ENCODE data around the gene LRRFIP2.

The LRRFIP2 gene

DNA sequence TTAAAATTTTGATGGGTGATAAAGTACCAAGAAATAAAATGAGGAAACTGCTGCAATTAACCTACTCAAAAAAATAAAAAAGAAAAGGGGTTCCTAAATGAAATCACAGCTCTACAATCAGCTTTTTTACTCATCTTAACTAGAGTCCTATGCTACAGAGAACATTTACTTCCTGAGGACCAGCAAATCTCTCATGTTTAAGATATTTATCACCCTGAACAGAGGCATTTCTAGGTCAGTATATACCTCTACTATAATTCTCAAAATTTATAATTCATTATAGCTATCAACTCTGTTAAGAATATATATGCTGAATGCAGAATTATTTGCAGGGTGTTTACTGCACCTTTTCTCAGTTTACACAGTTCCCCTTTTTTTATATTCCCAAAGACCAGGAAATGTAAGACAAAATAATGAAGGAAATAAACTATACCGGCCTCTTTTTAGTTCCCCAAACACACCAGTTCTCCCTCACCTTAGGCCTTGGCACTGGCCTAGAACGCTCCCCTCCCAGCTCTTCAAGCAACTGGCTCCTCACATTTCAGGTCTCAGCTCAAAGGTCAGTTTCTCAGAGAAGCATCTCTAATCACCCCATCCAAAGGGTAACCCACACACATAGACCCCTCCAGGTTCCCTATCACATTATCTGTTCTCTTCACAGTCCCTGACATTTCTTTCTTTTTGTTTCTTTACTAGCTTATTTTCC lies 71.1 kb downstream of the LRRFIP2 start:
- no peak overlapping the region for H2BK120ac ChIP-seq (ENCODE audit: low read depth, low read length)
- H3K4me3 ChIP-seq (ENCODE audit: low read length in 2 of 2) = no peak overlapping the region
- no peak overlapping the region for H3K23ac ChIP-seq (ENCODE audit: low read depth, low read length, poor library complexity)
- no peak overlapping the region for H4K8ac ChIP-seq (ENCODE audit: low read depth, low read length)
- H3K4ac ChIP-seq (ENCODE audit: low read length) = no peak overlapping the region
- no peak for DNase-seq (ENCODE audit: low spot score)
- no peak overlapping the region for H2BK5ac ChIP-seq (ENCODE audit: low read length)
- no CpG with 5 or more reads among the region's 2 CpGs for WGBS, 2 donors (ENCODE audit: extremely low coverage in 2 of 2, insufficient read length in 2 of 2, insufficient replicate concordance in 1 of 2)
- H3K9ac ChIP-seq (ENCODE audit: low read depth, low read length, poor library complexity) = no peak overlapping the region
- H3K4me2 ChIP-seq (ENCODE audit: insufficient read depth, low read length, poor library complexity, severe bottlenecking) = no peak overlapping the region
- no peak overlapping the region for H2AFZ ChIP-seq (ENCODE audit: low read length)
- H2AK5ac ChIP-seq (ENCODE audit: low read depth, low read length) = no peak overlapping the region
- H3K79me1 ChIP-seq (ENCODE audit: low read depth, low read length) = no peaks in the 10 kb centered on the region
- H3K27ac ChIP-seq (replicated peaks; ENCODE audit: low read length) = no peak overlapping the region
- no peak overlapping the region for H3K18ac ChIP-seq (ENCODE audit: low read length)
- H3K36me3 ChIP-seq (replicated peaks in 1 of 2; ENCODE audit: control insufficient read depth in 2 of 2, insufficient read depth in 2 of 2, low read length in 2 of 2) = no peaks in the 10 kb centered on the region
- no peak overlapping the region for H3K14ac ChIP-seq (ENCODE audit: low read length)
- no peak overlapping the region for H2BK12ac ChIP-seq (ENCODE audit: low read length)
- no peak overlapping the region for H2BK15ac ChIP-seq (ENCODE audit: low read length)
- H3K9me3 ChIP-seq (replicated peaks in 1 of 2; ENCODE audit: control insufficient read depth in 2 of 2, insufficient read depth in 1 of 2, low read depth in 1 of 2, low read length in 2 of 2) = no peaks in the 10 kb centered on the region
- H3K4me1 ChIP-seq (ENCODE audit: control insufficient read depth in 2 of 2, insufficient read depth in 1 of 2, low read depth in 1 of 2, low read length in 2 of 2) = no peaks in the 10 kb centered on the region
- H4K91ac ChIP-seq (ENCODE audit: low read depth, low read length, poor library complexity) = no peak overlapping the region
- H3K27me3 ChIP-seq (ENCODE audit: control insufficient read depth in 3 of 3, insufficient read depth in 3 of 3, low read depth in 1 of 3, low read length in 3 of 3) = no peaks in the 10 kb centered on the region

GRCh38 chr3:37100411-37100810 lies 74.0 kb downstream of the LRRFIP2 start:
- H2BK12ac ChIP-seq (ENCODE audit: low read length) = no peak overlapping the region
- H2BK5ac ChIP-seq (ENCODE audit: low read length) = no peak overlapping the region
- no peak overlapping the region for H3K4me2 ChIP-seq (ENCODE audit: insufficient read depth, low read length, poor library complexity, severe bottlenecking)
- DNase-seq (ENCODE audit: low spot score) = no peak
- H3K9me3 ChIP-seq (replicated peaks in 1 of 2; ENCODE audit: control insufficient read depth in 2 of 2, insufficient read depth in 1 of 2, low read depth in 1 of 2, low read length in 2 of 2) = no peaks in the 10 kb centered on the region
- H2AK5ac ChIP-seq (ENCODE audit: low read depth, low read length) = no peak overlapping the region
- no peak overlapping the region for H3K4me3 ChIP-seq (ENCODE audit: low read length in 2 of 2)
- H2BK120ac ChIP-seq (ENCODE audit: low read depth, low read length) = no peak overlapping the region
- H2AFZ ChIP-seq (ENCODE audit: low read length) = no peak overlapping the region
- no peak overlapping the region for H3K14ac ChIP-seq (ENCODE audit: low read length)
- peaks cover 0 to under 1% of the 10 kb centered on the region in 2 donors for H3K36me3 ChIP-seq (replicated peaks in 1 of 2; ENCODE audit: control insufficient read depth in 2 of 2, insufficient read depth in 2 of 2, low read length in 2 of 2)
- H2BK15ac ChIP-seq (ENCODE audit: low read length) = no peak overlapping the region
- H3K4me1 ChIP-seq (ENCODE audit: control insufficient read depth in 2 of 2, insufficient read depth in 1 of 2, low read depth in 1 of 2, low read length in 2 of 2) = peaks cover 0 to 12% of the 10 kb centered on the region in 2 donors
- H4K91ac ChIP-seq (ENCODE audit: low read depth, low read length, poor library complexity) = no peak overlapping the region
- no peaks in the 10 kb centered on the region for H3K27me3 ChIP-seq (ENCODE audit: control insufficient read depth in 3 of 3, insufficient read depth in 3 of 3, low read depth in 1 of 3, low read length in 3 of 3)
- no peak overlapping the region for H3K9ac ChIP-seq (ENCODE audit: low read depth, low read length, poor library complexity)
- no peak overlapping the region for H4K8ac ChIP-seq (ENCODE audit: low read depth, low read length)
- no CpG with 5 or more reads among the region's 1 CpG for WGBS, 2 donors (ENCODE audit: extremely low coverage in 2 of 2, insufficient read length in 2 of 2, insufficient replicate concordance in 1 of 2)
- no peaks in the 10 kb centered on the region for H3K79me1 ChIP-seq (ENCODE audit: low read depth, low read length)
- no peak overlapping the region for H3K4ac ChIP-seq (ENCODE audit: low read length)
- no peak overlapping the region for H3K23ac ChIP-seq (ENCODE audit: low read depth, low read length, poor library complexity)
- no peak overlapping the region for H3K18ac ChIP-seq (ENCODE audit: low read length)
- no peak overlapping the region for H3K27ac ChIP-seq (replicated peaks; ENCODE audit: low read length)

DNA sequence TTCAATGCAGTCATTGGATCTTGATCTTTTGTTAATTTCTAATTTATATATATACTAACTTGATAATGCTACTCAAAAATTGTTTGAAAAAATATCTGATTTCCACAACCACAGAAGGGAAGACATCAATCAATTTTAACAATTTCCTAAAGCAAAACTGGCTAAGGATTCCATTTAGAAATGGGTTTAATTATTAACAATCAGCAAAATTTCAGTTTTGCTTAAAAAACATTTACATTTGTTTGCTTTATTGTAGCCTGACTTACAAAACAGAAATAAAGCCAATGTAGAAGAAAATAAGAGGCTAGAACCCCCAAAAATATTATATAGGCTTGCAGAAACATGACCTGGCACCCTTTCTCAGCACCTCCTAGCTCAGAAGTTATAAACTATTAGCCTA lies 74.9 kb downstream of the LRRFIP2 start:
- Histone ChIP-seq H3K9ac (ENCODE audit: low read depth, low read length, poor library complexity) (no peak overlapping the region), H3K4ac (ENCODE audit: low read length) (no peak overlapping the region), H2BK5ac (ENCODE audit: low read length) (no peak overlapping the region), H2BK15ac (ENCODE audit: low read length) (no peak overlapping the region), H2BK12ac (ENCODE audit: low read length) (no peak overlapping the region), H4K91ac (ENCODE audit: low read depth, low read length, poor library complexity) (no peak overlapping the region), H2AFZ (ENCODE audit: low read length) (no peak overlapping the region), H3K4me2 (ENCODE audit: insufficient read depth, low read length, poor library complexity, severe bottlenecking) (no peak overlapping the region), H3K23ac (ENCODE audit: low read depth, low read length, poor library complexity) (no peak overlapping the region), H3K36me3 (replicated peaks in 1 of 2; ENCODE audit: control insufficient read depth in 2 of 2, insufficient read depth in 2 of 2, low read length in 2 of 2) (peaks cover 0 to 8% of the 10 kb centered on the region in 2 donors), H2BK120ac (ENCODE audit: low read depth, low read length) (no peak overlapping the region), H3K18ac (ENCODE audit: low read length) (no peak overlapping the region), H3K9me3 (replicated peaks in 1 of 2; ENCODE audit: control insufficient read depth in 2 of 2, insufficient read depth in 1 of 2, low read depth in 1 of 2, low read length in 2 of 2) (no peaks in the 10 kb centered on the region), H3K27me3 (ENCODE audit: control insufficient read depth in 3 of 3, insufficient read depth in 3 of 3, low read depth in 1 of 3, low read length in 3 of 3) (no peaks in the 10 kb centered on the region), H3K27ac (replicated peaks; ENCODE audit: low read length) (no peak overlapping the region), H3K4me3 (ENCODE audit: low read length in 2 of 2) (no peak overlapping the region), H3K4me1 (ENCODE audit: control insufficient read depth in 2 of 2, insufficient read depth in 1 of 2, low read depth in 1 of 2, low read length in 2 of 2) (peaks cover 0 to 12% of the 10 kb centered on the region in 2 donors), H2AK5ac (ENCODE audit: low read depth, low read length) (no peak overlapping the region), H3K14ac (ENCODE audit: low read length) (no peak overlapping the region), H4K8ac (ENCODE audit: low read depth, low read length) (no peak overlapping the region), H3K79me1 (ENCODE audit: low read depth, low read length) (no peaks in the 10 kb centered on the region)
- no peak for DNase-seq (ENCODE audit: low spot score)

DNA sequence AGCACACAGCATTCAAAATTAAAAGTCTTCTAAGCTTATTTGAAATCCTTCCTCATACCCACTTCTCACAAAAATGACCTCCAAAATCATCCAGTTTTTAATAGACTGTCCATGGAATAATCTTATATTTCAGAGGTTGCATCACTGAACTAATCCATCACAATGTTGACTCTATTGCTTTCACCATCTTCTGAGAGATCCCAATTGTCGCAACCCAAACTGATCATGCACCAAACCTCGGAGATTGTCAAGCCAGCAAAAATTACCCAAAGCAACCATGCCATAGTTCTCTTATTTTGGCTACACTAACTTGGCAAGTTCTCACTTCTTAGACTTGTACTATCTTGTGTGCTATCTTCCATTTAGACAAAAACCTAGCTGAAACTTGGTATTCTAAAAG lies 75.5 kb downstream of the LRRFIP2 start:
- Histone ChIP-seq H2BK120ac (ENCODE audit: low read depth, low read length) (no peak overlapping the region), H3K18ac (ENCODE audit: low read length) (no peak overlapping the region), H3K14ac (ENCODE audit: low read length) (no peak overlapping the region), H2BK15ac (ENCODE audit: low read length) (no peak overlapping the region), H3K4me2 (ENCODE audit: insufficient read depth, low read length, poor library complexity, severe bottlenecking) (no peak overlapping the region), H3K23ac (ENCODE audit: low read depth, low read length, poor library complexity) (no peak overlapping the region), H2BK5ac (ENCODE audit: low read length) (no peak overlapping the region), H3K36me3 (replicated peaks in 1 of 2; ENCODE audit: control insufficient read depth in 2 of 2, insufficient read depth in 2 of 2, low read length in 2 of 2) (peaks cover 0 to 9% of the 10 kb centered on the region in 2 donors), H3K4me3 (ENCODE audit: low read length in 2 of 2) (no peak overlapping the region), H2BK12ac (ENCODE audit: low read length) (no peak overlapping the region), H3K4ac (ENCODE audit: low read length) (no peak overlapping the region), H3K9me3 (replicated peaks in 1 of 2; ENCODE audit: control insufficient read depth in 2 of 2, insufficient read depth in 1 of 2, low read depth in 1 of 2, low read length in 2 of 2) (no peaks in the 10 kb centered on the region), H3K27ac (replicated peaks; ENCODE audit: low read length) (no peak overlapping the region), H4K91ac (ENCODE audit: low read depth, low read length, poor library complexity) (no peak overlapping the region), H3K4me1 (ENCODE audit: control insufficient read depth in 2 of 2, insufficient read depth in 1 of 2, low read depth in 1 of 2, low read length in 2 of 2) (peaks cover 0 to 12% of the 10 kb centered on the region in 2 donors), H2AFZ (ENCODE audit: low read length) (no peak overlapping the region), H3K9ac (ENCODE audit: low read depth, low read length, poor library complexity) (no peak overlapping the region), H2AK5ac (ENCODE audit: low read depth, low read length) (no peak overlapping the region), H3K79me1 (ENCODE audit: low read depth, low read length) (no peaks in the 10 kb centered on the region), H3K27me3 (ENCODE audit: control insufficient read depth in 3 of 3, insufficient read depth in 3 of 3, low read depth in 1 of 3, low read length in 3 of 3) (no peaks in the 10 kb centered on the region), H4K8ac (ENCODE audit: low read depth, low read length) (no peak overlapping the region)
- DNase-seq (ENCODE audit: low spot score) = no peak
- no CpG with 5 or more reads among the region's 2 CpGs for WGBS, 2 donors (ENCODE audit: extremely low coverage in 2 of 2, insufficient read length in 2 of 2, insufficient replicate concordance in 1 of 2)
